Brain pericyte (primary cell): Measurements from ENCODE around the gene PPM1L.

Source experiments
- DNase-seq: peaks from one replicate; pipeline ENCODE4 v3.0.0-alpha.2; 2012; ENCODE audit warnings: low read depth, low spot score

PPM1L gene

DNA sequence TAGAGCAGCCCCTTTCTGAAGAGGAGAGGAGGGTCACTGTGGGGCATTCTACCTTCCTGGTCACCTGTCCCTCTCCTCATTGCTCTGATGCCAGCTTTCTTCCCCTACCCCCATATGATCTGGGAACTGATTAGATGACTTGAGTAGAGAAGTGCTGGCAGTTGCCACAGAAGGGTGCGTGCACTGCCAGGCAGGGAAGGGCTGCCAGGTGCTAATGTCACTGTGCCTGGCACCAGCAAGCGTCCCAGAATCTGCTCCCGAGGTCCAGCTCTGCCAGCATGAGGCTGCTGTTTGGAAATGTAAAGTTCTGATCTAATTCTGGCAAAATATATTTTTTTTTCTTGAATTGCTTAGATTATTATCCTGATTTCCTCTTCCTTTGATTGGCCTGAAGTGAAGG is 52.8 kb downstream of the PPM1L start:
- DNase-seq: no peak

DNA sequence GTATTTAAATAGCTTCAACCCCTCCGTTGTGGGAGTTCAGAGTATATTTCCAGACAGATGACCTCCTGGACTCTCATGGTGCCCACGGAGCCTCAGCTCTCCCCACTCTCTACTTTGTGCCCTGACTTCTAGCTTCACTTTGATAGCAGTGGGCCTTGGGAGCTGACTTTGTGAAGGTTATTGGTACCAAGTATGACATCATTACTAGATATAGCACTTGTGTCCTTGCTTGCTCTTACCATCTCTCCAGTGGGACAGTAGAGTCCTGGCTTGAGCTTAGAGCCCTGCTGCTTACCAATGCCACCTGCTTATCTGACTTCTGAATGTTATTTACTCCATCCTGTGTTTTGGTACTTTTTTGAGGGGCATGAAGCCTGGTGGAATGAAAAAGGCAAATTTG is 53.4 kb downstream of the PPM1L start:
- DNase-seq: no peak

DNA sequence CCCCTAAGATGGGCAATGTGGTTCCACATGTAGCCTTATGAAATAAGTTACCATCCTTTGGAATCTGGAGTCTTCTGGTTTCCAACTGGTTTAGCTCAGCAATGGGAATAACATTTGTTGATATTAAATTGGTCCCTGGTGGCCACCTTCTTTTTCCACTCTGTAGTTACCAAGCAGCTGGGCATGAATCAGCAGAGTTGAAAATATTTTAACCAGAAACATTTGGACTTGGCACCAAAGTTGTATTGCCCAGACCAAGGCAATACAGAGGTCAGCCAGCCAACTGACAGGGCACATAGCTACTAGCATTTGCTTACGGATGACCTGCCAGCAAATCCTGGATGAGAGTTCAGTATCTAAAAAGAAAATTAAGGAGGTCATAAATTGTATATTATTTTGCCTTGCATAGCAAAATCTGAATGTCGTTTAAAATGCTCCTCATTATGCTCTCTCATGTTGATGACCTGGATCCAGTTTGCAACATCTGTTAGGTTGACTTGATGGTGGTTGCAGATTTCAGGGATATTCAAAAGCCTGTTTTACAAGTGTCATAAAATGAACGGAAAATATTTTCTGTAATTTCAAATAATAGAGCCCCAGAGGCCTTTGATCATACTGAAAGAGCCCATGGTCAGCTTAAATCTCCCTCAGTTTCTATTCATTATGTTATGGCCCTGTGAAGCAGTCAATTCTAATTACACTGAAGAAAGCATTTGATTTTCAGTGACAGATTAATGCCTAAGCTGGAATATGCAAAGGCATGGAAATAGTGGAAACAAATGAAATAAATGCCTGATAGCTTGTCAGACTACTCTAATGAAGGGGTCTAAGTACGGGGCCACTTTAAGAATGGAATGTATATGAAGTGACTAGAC is 54.6 kb downstream of the PPM1L start:
- peak; percentile 60 for DNase-seq

DNA sequence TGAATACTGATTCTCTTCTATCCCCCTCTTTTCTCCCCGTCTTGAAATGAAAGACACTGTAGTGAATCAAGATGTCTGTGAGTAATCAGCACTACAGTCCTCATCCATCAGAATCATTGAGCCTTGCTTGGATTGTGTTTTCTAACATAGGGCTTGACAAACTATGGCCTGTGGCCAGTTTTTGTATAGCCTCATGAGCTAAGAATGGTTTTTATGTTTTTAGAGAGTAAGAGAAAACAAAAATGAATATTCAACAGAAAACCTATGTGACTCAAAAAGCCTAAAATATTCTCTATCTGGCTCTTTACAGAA is 55.2 kb downstream of the PPM1L start:
- DNase-seq: no peak

DNA sequence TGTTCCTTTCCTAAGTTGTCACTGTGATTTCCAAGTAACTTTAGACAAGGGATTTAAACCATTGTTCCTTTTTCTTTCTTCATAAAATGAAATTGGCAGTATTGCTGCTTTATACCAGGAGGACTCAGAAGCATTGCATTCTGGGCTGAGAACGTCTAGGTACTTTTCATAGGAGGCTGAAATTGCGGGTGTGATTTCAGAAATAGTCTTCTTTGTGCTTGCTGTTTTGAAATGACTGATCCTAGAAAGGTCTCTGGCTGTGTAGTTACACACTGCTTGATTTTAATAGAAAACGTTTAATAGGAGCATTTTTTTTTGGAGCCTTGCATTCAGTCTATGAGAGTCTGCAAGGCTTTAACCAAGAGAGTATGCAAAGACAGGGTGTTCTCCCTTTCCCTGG is 56.3 kb downstream of the PPM1L start:
- no peak for DNase-seq

DNA sequence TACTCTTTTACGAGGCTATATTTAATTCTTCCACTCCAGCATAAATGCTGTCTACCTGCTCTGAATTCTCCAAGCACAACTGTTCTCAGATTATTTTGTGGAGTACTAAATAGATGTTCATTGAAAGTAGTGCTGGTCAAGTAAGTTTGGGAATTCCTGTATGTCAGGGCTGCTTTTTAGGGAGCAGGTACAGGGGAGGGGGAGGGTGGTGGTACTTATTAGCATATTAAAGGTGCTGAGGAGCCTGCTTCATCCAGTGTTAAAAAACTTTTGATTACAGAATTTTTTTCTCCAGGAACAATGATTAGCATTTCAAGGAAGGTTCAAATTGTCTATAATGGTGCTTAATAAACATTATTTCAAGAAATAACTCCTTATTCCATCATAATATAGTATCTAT is 59.2 kb downstream of the PPM1L start:
- DNase-seq: no peak

DNA sequence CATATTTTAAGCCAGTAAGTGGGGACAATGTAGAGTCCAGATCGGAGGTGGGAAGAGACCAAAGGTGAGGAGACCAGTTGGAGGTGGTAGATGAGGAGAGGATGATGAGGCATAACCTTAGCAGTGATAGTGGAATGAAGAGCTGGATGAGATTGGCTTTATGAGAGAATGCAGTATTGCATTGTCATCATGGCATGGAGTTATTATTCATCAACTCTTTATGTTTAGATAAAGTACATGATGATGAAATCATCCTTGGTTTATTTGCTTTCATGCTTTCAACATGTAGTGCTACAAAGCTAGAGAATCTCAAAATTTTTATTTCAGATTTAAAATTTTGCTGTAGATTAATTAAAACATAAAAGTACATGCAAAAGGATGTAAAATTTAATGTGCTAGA is 64.0 kb downstream of the PPM1L start:
- no peak for DNase-seq

DNA sequence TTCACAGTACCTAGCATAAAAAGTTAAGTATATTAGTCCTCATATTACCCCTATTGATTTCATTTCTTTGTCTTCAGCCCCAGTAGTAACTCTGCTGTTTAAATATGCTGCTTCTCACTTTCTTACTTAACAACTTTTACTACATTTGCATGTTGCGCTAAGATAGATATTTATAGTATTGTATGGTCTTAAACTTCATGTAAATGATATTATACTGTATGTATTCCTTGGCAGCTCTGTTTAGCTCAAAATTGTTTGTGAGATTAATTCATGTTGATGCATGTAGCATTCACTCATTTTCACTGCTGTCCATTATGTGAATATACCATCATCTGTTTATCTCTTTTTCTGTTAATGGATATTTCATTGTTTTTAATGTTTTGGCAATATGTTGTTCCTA is 64.4 kb downstream of the PPM1L start:
- DNase-seq: no peak

DNA sequence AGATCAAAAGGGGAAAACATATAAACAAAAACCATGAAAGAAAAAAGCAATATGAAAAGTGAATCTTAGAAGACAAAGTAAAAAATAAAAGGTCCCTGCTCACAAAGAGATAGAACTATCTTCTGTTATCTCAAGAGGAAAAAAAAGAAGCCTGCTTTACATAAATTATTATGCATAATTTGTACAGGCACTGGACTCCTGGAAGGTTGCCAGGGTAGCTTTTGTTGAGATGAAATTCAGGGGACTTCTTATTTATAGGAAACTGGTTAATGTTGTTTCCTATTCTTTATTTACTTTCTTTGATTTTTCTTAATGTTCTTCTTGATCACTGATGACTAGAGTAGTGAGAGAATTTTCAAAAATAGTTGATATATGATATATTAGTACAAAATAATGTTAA is 66.9 kb downstream of the PPM1L start:
- no peak for DNase-seq

DNA sequence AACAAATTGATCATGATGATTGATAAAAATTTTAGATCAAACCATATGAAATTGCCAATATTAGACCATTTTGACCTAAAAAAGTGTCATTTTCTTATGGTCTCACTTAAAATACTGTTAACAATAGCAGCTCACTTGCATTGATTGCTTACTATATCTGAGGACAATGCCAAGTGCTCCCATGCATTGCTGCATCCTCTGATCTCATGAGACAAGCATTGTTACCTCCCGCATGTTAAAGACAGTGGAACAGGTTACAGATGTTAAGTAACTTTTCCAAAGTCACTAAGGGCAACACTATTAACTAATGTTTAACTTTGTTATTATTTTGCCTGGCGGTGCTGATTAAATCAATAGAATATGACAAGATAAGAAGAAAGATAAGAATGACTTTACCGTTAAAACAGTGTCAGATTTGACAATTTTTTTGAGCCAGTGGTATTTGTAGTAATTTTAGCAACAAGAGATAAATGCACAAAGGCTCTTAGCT is 69.3 kb downstream of the PPM1L start:
- DNase-seq: no peak

DNA sequence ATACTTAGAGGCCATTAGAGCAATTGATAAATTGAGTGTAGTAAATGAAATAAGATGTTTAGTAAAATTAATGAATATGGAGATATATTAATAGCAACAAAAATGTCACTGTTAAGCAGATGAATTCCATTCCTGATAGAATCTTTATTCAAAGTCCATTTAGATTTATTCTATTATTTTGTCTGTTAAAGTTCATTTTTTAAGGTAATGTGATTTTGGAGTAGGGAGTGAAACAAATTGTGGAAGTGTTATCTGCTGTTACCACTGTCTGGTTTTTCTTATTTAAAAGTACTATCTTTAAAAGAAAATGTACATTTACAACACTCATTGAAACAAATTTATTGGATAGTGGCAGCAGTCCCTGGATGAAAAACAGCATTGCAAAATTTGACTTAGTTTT is 70.4 kb downstream of the PPM1L start:
- no peak for DNase-seq

DNA sequence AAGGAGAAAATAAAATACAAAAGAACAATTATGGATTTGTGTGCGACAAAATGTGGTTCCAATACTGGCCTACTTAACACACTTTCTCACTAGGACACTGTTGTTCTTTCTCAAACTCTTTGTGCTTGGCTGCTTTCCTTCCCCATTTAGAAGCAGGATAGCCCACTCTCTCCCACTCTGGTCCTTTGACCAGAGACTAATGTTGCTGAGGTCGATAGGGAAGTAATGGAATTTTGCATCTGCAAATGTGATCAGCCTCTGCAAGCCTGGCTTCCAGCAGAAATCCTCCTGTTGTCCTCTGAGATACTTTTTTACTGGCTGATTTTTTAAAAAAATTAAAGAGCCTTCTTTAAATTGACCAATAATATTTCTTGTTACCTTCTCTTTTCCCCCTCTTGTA is 71.0 kb downstream of the PPM1L start:
- DNase-seq: no peak

DNA sequence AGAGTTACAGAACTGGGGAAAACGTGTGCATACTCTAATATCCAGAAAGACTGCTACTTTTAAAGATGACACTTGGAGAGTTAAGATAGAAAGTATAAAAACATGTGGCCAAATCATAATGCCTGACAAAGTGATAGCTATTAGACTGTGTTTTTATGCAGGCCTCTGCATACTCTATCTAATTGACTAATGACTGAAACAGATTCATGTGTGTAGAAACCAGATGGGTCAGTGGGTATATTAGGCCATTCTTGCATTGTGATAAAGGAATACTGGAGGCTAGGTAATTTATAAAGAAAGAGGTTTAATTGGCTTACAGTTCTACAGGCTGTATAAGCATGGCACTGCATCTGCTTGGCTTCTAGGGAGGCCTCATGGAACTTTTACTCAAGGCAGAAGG is 71.5 kb downstream of the PPM1L start:
- DNase-seq: no peak

DNA sequence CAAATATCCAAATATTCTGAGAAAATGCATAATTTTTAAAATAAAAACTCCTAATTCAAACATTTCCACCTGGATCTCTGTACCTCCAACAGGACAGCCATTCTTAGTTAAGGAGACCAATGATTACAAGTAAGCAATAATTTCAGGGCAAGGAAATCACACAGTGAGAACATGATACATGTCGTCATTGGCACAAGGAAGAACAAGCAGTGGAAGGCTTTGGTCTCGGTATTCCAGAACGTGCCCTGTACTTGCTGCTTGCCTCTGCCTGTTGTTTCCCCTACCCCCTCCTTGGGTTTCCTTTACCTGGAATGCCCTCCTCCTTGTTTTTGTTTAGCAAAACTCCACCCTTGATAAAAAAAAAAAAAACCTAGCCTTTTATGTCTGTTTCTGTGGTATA is 72.8 kb downstream of the PPM1L start:
- no peak for DNase-seq

DNA sequence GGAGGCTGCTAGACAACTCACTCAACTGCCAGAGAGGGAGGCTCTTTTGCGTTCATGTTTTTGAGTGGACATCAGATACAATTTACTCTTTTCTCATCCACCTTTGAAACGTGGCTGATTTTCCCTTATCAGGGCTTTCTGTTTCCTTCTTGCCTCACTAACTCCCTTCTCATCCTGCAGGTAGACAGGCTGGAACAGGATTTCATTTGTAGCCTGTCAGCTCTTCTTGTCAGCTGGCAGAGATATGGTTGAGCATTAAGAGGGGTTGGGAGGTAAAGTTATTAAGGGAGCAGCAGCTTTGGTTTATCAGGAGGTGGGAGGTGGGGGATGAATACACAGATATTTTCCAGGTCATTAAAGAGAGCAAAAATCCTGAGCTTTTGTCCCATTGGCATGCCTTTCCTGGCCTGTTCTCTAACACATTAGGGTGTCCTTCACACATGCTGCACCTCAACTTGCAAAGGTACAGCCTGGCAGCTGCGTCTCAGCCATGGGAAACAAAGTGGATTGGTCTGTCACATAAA is 73.5 kb downstream of the PPM1L start:
- no peak for DNase-seq

DNA sequence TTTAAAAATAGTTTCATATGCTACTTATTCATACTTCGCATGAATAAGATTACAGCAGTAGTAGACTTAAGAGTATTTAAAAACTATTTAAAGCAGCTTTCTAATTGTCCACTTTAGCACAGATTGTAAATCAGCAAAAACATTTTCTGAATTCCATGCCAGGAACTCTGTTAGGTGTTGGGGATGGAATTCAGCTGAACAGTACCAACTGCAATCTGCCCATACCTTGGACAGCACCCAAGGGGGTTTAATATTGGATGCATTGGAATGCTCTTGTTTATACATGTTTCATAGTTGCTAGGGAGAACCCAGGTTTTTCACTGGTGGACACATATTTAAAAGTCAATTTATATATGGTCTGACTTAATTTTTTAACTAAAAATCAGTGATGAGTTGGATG is 74.8 kb downstream of the PPM1L start:
- DNase-seq: no peak

DNA sequence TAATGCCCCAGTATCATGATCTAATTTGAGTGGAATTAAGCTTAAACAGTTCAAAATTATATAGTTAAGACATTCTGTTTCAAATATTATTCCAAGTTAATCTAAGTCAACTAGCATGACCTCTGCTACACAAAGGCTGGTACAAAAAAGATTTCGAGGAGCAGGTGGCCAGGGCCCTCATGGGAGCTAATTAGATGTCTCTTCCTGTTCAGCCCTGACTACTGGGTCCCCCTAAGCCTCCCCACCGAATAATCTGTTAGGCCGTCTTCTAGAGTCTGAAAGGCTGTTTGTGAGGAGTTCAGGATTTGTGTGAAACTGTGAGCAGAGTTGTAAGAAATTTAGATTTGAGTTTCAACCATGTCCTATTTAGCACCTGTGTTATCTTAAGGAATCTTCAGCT is 75.4 kb downstream of the PPM1L start:
- no peak for DNase-seq

DNA sequence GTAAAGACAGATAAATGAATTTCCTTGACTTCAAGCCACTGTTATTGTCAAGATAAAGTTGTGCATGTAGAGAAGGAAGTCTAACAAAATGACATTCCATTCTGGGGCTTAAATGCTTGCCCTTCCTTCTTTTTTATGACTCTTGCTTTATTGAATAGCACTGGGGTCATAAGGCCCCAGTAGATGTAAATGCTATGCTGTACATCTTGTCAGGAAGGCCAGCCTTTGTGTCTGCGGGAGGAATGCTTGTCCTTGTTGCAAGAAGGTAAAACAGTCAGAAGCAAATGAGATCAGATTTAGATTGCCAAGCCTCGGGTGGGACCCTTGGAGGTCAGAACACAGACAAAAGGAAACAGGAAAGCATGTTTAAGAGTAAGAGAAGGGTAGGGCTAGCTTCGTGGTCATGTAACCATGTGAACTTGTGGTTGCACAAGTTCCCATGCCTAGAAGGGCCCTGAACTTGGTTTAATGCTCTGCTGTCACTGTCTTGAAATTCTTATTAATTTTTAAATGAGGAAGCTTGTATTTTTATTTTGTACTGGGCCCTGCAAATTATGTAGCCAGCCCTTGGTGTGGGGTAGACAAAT is 81.5 kb downstream of the PPM1L start:
- DNase-seq: no peak

DNA sequence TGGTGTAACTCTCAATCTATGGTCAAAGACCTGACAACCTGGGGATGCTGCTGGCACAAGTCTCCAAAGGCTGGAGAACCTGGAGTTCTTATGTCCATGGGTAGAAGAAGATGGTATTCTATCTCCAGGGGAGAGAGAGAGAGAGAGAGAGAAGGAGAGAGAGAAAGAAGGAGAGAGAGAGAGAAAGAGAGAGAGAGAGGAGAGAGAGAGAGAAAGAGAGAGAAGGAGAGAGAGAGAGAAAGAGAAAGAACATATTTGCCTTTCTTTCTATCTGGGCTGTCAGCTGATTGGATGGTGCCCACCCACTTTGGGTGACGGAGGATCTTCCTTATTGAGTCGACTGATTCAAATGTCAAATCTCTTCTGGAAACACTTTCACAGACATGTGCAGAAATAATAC is 84.6 kb downstream of the PPM1L start:
- no peak for DNase-seq

DNA sequence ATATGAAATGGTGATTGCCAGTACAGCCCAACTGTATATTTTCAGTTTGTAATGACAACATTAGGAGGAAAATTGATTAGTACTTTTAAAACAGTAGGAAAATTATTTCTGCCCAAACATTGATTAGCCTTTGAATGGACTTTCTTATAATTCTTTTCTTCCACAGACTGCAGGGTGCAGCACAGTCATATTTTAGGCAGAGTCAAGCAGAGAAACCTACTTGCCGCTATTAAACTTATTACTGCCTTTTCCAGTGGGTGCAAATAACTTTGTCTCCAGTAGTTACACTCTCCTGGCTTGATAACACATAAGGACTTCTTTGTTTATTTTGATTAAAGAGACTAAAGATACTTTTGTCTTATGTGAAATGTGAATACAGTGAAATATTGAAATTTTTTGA is 85.4 kb downstream of the PPM1L start:
- DNase-seq: no peak

DNA sequence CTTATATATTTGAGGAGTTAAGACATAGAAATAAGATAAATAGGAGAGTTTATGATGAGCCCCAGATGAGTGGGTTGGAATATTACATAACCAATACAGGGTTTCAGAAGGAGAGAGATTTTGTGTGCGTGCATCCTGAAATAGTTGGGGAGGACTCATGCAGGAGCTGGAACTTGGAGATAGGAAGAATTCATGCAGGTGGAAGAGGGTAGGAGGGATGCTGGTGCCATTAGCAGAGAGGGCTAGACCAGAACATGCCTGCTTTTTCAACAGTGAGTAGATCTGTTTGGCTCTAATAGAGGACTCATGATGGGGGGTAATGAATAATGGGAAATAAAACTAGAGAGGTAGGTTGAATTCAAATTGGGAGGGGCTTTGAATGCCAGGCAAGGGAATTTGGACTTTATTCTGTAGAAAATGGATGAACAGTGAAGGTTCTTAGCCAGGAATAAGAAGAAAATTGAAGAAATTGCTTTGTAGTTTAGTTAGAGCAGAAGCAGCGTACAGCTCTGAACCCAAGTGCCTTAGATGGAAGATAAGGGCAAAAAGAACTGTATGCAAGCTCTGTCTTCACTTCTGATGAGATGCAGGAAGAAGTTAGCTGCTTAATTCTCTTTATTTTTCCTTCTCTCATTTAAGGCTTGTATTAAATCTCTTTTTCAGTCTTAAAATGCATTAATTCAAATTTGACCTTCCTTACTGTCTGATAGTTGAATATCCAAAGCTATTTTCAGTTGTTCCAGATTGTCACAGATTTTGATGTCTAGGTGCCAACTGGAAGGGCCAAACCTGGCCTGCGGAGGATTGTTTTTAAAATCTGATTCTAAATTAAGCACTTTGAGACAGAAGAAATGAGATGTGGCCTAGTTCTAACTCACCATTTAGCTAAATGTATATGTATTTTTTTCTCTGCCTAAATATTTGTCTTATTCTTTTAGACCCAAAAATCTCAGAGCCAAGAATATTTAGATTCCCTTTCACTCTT is 86.3 kb downstream of the PPM1L start:
- DNase-seq: no peak

DNA sequence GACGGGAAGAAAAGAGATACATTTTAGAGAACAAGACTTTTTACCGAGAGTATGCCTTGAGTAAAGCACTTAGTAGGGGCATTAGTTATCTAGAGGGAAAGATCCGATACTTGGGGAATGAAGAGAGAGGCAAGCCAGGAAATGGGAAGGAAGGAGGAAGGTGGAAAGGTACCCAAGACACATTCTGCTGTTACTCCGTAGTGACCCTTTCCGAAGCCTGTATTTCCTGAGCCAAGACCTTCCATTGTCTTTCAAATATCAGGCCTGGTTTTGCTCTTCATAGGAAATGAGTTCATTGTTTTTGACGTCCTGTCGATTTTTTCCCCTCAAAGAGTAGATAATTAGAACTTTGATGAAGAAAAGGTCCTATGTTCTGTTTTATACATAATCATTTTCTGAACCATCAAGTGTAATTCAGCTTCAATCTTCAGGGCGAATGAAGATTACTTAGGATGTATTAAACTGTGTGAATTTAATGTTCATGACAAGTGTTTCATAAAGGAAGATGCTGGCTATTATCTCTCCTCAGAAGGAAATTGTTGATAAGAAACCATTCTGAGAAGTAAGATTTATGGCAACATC is 95.7 kb downstream of the PPM1L start:
- no peak for DNase-seq
